GM12891 (cell line): ENCODE measurements around the gene YAF2.

Experiments
- POLR2A ChIP-seq: IDR thresholded peaks from 2 replicates; pipeline ENCODE4 v1.6.1; 2011; ENCODE audit warnings: low read depth, low read length, control low read depth
- POLR2AphosphoS5 ChIP-seq: IDR thresholded peaks from 2 replicates; pipeline ENCODE4 v1.6.1; 2011; ENCODE audit warnings: low read depth, low read length, control low read depth
- POU2F2 ChIP-seq: IDR thresholded peaks from 2 replicates; pipeline ENCODE4 v1.6.1; 2011; ENCODE audit warnings: low read depth, mild to moderate bottlenecking, control low read depth, low read length, moderate library complexity
- TAF1 ChIP-seq: IDR thresholded peaks from 2 replicates; pipeline ENCODE4 v1.6.1; 2011; ENCODE audit warnings: low read depth, low read length, control low read depth

GRCh38 chr12:42270596-42270995 is 32.5 kb upstream of the YAF2 start:
- TF ChIP-seq POLR2A (no peak), POLR2AphosphoS5 (no peak), TAF1 (no peak), POU2F2 (no peak)
